HepG2 (cell line): Measurements from ENCODE around the gene MRM3. TPM values are rescaled to one million over a fixed set of nuclear protein-coding genes. Genes with fewer than 3 reads are reported as not detected.

Experiments
- ATAC-seq: fragments of 200-7000 bp; cut with Tn5 transposase; 3 replicates; pipeline ENCODE4 v1.9.1; 2020; ENCODE audit warnings: mild to moderate bottlenecking, moderate library complexity
- BruUV-seq: library from RNA; stranded (reverse); fragments of 400-500 nt; replicated peaks from 2 replicates; lab custom pipeline; 2021; lab: Mats Ljungman, UMichigan
- CTCF ChIA-PET: fragments of 300-600 bp; formaldehyde crosslinking; extraction: SDS; loops from one replicate; lab custom pipeline; 2021; ENCODE audit warnings: low total read pairs, inconsistent platforms, low intra/inter-chr PET ratio; lab: Yijun Ruan, JAX
- POLR2A ChIA-PET: fragments of 350-600 bp; sonication (Branson Sonifier 250); formaldehyde crosslinking; loops from one replicate; lab custom pipeline; 2020; ENCODE audit warnings: antibody characterized with exemption, inconsistent platforms; lab: Yijun Ruan, JAX
- DNase-seq: peaks from one replicate; pipeline ENCODE4 v3.0.0-alpha.2; 2015; ENCODE audit warnings: low spot score
- FAIRE-seq: peaks from 3 replicates; lab custom pipeline; 2011; peaks lifted over from hg19 to GRCh38; lab: Jason Lieb, UNC
- H2AFZ ChIP-seq: one replicate; pipeline ENCODE4 v1.6.1; 2011; ENCODE audit warnings: low read length, inconsistent platforms
- H3K27ac ChIP-seq: fragments of 300-600 bp; 3 replicates; pipeline ENCODE4 v1.8.0; 2011; ENCODE audit warnings: mixed run types, mild to moderate bottlenecking, mixed read lengths, low read length, inconsistent platforms; ENCODE audit not compliant: insufficient read depth; ENCODE audit errors: extremely low read length
- H3K27me3 ChIP-seq, 2 experiments: fragments of 200-600 bp in 1 of 2; 2 replicates in 1 of 2; 3 replicates in 1 of 2; pipeline versions ENCODE4 v1.6.0 to v1.8.0; 2011; ENCODE audit warnings: low read length in 2 of 2, mild to moderate bottlenecking in 2 of 2, moderate library complexity in 2 of 2, inconsistent platforms in 1 of 2; ENCODE audit not compliant: insufficient read depth in 2 of 2, control insufficient read depth in 1 of 2
- H3K36me3 ChIP-seq, 2 experiments: fragments of 200-600 bp in 1 of 2; replicated peaks in 1 of 2; 2 replicates in 1 of 2; 3 replicates in 1 of 2; pipeline versions ENCODE4 v1.5.1 to v1.8.0; 2011; ENCODE audit warnings: low read length in 2 of 2, inconsistent platforms in 1 of 2; ENCODE audit not compliant: insufficient read depth in 2 of 2, control insufficient read depth in 1 of 2
- H3K4me1 ChIP-seq: 2 replicates; pipeline ENCODE4 v1.5.1; 2012; ENCODE audit warnings: low read length, inconsistent platforms; ENCODE audit not compliant: insufficient read depth
- H3K4me2 ChIP-seq: 2 replicates; pipeline ENCODE4 v1.6.0; 2011; ENCODE audit warnings: low read depth, low read length, inconsistent platforms
- H3K4me3 ChIP-seq, 3 experiments: fragments of 200-600 bp in 1 of 3; sonication (generic), shearing (Covaris generic) in 1 of 3; replicated peaks in 1 of 3; 2 replicates each; pipeline ENCODE4 v1.5.1; 2011 to 2016; ENCODE audit warnings: low read length in 3 of 3, inconsistent platforms in 2 of 3, low read depth in 2 of 3, mild to moderate bottlenecking in 2 of 3, control low read depth in 1 of 3, mixed read lengths in 1 of 3; ENCODE audit not compliant: insufficient read depth in 1 of 3
- H3K79me2 ChIP-seq: one replicate; pipeline ENCODE4 v1.6.1; 2011; ENCODE audit warnings: low read length, inconsistent platforms; ENCODE audit not compliant: insufficient read depth
- H3K9ac ChIP-seq: 2 replicates; pipeline ENCODE4 v1.6.0; 2011; ENCODE audit warnings: mild to moderate bottlenecking, low read depth, low read length, inconsistent platforms; ENCODE audit not compliant: insufficient read depth
- H3K9me3 ChIP-seq: 2 replicates; pipeline ENCODE4 v1.5.1; 2012; ENCODE audit warnings: mild to moderate bottlenecking, low read length
- H4K20me1 ChIP-seq: 2 replicates; pipeline ENCODE4 v1.6.0; 2011; ENCODE audit warnings: inconsistent platforms, mild to moderate bottlenecking, low read length, moderate library complexity; ENCODE audit not compliant: insufficient read depth
- KLF12 ChIP-seq: sonication (generic); formaldehyde crosslinking; IDR thresholded peaks from 2 replicates; pipeline ENCODE4 v1.4.0; 2020; ENCODE audit warnings: missing genetic modification reagents, borderline replicate concordance
- KLF15 ChIP-seq: sonication (generic); formaldehyde crosslinking; IDR thresholded peaks from 2 replicates; pipeline ENCODE4 v1.8.1; 2023; ENCODE audit warnings: borderline replicate concordance, mild to moderate bottlenecking, inconsistent platforms, missing genetic modification reagents, mixed read lengths
- MXI1 ChIP-seq: IDR thresholded peaks from 3 replicates; pipeline ENCODE4 v1.6.1; 2012; ENCODE audit warnings: low read depth, low read length, inconsistent platforms, borderline replicate concordance
- POLR2A ChIP-seq, 2 experiments: IDR thresholded peaks; 2 replicates each; pipeline ENCODE4 v1.6.1; 2011; ENCODE audit warnings: low read depth in 2 of 2, low read length in 2 of 2, mild to moderate bottlenecking in 1 of 2, moderate library complexity in 1 of 2; ENCODE audit not compliant: insufficient read depth in 1 of 2
- RAD21 ChIP-seq: fragments of 450-650 bp; formaldehyde crosslinking; IDR thresholded peaks from 2 replicates; pipeline ENCODE4 v1.5.0; 2020; ENCODE audit warnings: mild to moderate bottlenecking
- STAG1 ChIP-seq: sonication (generic); formaldehyde crosslinking; IDR thresholded peaks from 2 replicates; pipeline ENCODE4 v1.4.0; 2020; ENCODE audit warnings: missing genetic modification reagents
- ZNF619 ChIP-seq: sonication (generic); formaldehyde crosslinking; IDR thresholded peaks from 2 replicates; pipeline ENCODE4 v1.4.0; 2020; ENCODE audit warnings: mild to moderate bottlenecking, missing genetic modification reagents
- WGBS: methylation state at CpG from one replicate; pipeline ENCODE4 v1.1.6; 2017; ENCODE audit warnings: low lambda C conversion rate; 5-methylcytosine and 5-hydroxymethylcytosine counted together
- in situ Hi-C: cut with HindIII; loops from 2 replicates; pipeline ENCODE4 v1.10.0; 2017; ENCODE audit warnings: low pct_unique_long_range_greater_than_20kb; ENCODE audit not compliant: extremely low pct_ligation_motif_present
- intact Hi-C: fragments of 100-400 bp; cut with micrococcal nuclease; formaldehyde crosslinking; loops from one replicate; pipeline ENCODE4 v1.10.0; 2022; ENCODE audit not compliant: unreplicated experiment
- polyA plus RNA-seq, 8 experiments: library from polyadenylated mRNA; depleted of rRNA in 3 of 8; stranded (reverse) in 7 of 8; unstranded in 1 of 8; fragments of >200 nt; fragmentation: Illumina TruSeq in 4 of 8; extraction: Trizol in 4 of 8; gene quantifications; 2 replicates each; pipeline versions ENCODE4 v1.2.1 to v1.2.3, GENCODE V29; 2011 to 2016; ENCODE audit warnings: low read depth in 4 of 8, missing spikeins in 1 of 8, mixed read lengths in 1 of 8; ENCODE audit not compliant: insufficient read depth in 1 of 8
- total RNA-seq, 5 experiments: library from RNA; depleted of rRNA; stranded (reverse); fragments of >200 nt; fragmentation: Illumina TruSeq; extraction: Trizol; gene quantifications; 2 replicates each; pipeline ENCODE4 v1.2.3, GENCODE V29; 2016; ENCODE audit warnings: low read depth in 1 of 5
- TF ChIP-seq, protein P1 (sequence below): IDR thresholded peaks from 2 replicates; pipeline ENCODE4 v1.6.1; 2012; ENCODE audit warnings: low read length, improper control_type of control experiment
- TF ChIP-seq, protein P2 (sequence below): sonication (generic); formaldehyde crosslinking; IDR thresholded peaks from 2 replicates; pipeline ENCODE4 v1.5.0; 2020; ENCODE audit warnings: mild to moderate bottlenecking, missing genetic modification reagents, moderate library complexity
- TF ChIP-seq, protein P3 (sequence below): sonication (generic); formaldehyde crosslinking; IDR thresholded peaks from 2 replicates; pipeline ENCODE4 v1.4.0; 2020; ENCODE audit warnings: missing genetic modification reagents

Gene MRM3
- total and polyA plus RNA-seq, 2 of the 13 experiments (the other 11 are each of a cell fraction or from before 2014, with no cell fraction given), result 12.3 to 25.5 TPM

DNA sequence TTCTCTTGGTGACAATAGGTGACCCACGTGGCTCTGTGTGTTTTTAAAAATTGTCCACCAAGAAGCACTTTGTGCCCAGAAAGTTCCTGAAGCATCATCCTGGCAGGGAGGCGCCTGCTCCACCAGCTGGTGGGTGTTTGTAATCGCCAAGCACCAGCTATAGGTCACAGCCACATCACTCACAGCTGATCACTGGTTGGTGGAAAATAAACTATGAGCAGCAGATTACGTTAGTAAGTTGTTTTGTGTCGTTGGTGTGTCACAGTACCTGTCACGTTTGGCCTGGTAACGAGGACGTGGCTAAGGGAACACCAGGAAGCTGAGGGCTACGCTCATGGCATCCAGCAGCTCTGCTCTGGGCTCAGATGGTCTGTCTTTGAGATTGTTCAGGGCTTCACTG is 10.1 kb downstream of the MRM3 start:
- Histone ChIP-seq H3K36me3 (peaks cover 19 to 41% of the 10 kb centered on the region in 2 experiments; a peak in 4 of 5 replicates), H3K4me1 (no peaks in the 10 kb centered on the region), H4K20me1 (no peaks in the 10 kb centered on the region), H3K79me2 (no peaks in the 10 kb centered on the region), H3K27ac (no peak overlapping the region), H3K9ac (no peak overlapping the region), H3K4me2 (no peak overlapping the region), H3K9me3 (no peaks in the 10 kb centered on the region), H3K4me3 (no peak overlapping the region), H3K27me3 (no peaks in the 10 kb centered on the region), H2AFZ (no peak overlapping the region)
- ATAC-seq (no peak), FAIRE-seq (no peak), DNase-seq (no peak)
- in situ Hi-C loops (no loop called here), intact Hi-C loops (no loop called here)
- WGBS, result 92% methylated on average over 9 of the region's 9 CpGs
- ChIA-PET CTCF (no interaction called here), POLR2A (interaction anchor here (0.9 kb wide), 1 partner anchor 10 kb away, joined by 4 read pairs; the partner anchor contains the start of genes GLOD4 and MRM3)
- BruUV-seq, result no TSS peak
- 0 out of 4 replicates have a peak, but pooled peaks of 1 of the 2 experiments have one; percentile 18 for TF ChIP-seq POLR2A (IDR thresholded peaks at IDR 0.05; ENCODE audit: insufficient read depth in 1 of 2, low read depth in 2 of 2, low read length in 2 of 2)
- TF ChIP-seq MXI1, result no peak

DNA sequence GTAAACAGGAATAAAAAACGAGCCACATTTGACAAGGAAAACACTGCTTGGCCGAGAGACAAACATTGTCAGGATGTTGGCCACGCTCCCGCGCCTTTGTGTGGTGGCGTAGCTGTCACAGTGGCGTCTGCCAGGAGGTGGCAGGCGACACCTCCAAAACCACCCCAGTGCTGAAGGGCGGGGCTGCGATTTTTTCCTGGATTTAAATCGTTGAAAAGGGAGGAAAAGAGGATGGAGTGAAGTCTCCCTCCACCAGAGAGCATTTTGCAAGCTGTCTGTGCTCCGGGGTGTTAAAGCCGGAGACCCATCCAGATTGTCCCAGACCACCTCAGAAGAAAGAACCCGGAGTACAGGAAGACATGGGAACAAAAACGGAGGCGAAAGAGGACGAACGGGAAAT is 12.7 kb downstream of the MRM3 start:
- CTCF ChIA-PET, result interaction anchor here (1.5 to 2.1 kb wide), 2 partner anchors 186 to 201 kb away, joined by 10 to 12 read pairs; partner anchors contain the start of gene TIMM22
- BruUV-seq, result TSS peak; percentile 9
- TF ChIP-seq KLF15 (CRISPR knock-in tag) (no peak), RAD21 (CRISPR knock-in tag) (peak; percentile 68), KLF12 (CRISPR knock-in tag) (0 out of 2 replicates have a peak, but pooled peaks have one; percentile 34), ZNF619 (CRISPR knock-in tag) (no peak), STAG1 (CRISPR knock-in tag) (peak; percentile 87)
- TF ChIP-seq, protein P1, sequence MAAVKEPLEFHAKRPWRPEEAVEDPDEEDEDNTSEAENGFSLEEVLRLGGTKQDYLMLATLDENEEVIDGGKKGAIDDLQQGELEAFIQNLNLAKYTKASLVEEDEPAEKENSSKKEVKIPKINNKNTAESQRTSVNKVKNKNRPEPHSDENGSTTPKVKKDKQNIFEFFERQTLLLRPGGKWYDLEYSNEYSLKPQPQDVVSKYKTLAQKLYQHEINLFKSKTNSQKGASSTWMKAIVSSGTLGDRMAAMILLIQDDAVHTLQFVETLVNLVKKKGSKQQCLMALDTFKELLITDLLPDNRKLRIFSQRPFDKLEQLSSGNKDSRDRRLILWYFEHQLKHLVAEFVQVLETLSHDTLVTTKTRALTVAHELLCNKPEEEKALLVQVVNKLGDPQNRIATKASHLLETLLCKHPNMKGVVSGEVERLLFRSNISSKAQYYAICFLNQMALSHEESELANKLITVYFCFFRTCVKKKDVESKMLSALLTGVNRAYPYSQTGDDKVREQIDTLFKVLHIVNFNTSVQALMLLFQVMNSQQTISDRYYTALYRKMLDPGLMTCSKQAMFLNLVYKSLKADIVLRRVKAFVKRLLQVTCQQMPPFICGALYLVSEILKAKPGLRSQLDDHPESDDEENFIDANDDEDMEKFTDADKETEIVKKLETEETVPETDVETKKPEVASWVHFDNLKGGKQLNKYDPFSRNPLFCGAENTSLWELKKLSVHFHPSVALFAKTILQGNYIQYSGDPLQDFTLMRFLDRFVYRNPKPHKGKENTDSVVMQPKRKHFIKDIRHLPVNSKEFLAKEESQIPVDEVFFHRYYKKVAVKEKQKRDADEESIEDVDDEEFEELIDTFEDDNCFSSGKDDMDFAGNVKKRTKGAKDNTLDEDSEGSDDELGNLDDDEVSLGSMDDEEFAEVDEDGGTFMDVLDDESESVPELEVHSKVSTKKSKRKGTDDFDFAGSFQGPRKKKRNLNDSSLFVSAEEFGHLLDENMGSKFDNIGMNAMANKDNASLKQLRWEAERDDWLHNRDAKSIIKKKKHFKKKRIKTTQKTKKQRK, result no peak
- TF ChIP-seq, protein P2, sequence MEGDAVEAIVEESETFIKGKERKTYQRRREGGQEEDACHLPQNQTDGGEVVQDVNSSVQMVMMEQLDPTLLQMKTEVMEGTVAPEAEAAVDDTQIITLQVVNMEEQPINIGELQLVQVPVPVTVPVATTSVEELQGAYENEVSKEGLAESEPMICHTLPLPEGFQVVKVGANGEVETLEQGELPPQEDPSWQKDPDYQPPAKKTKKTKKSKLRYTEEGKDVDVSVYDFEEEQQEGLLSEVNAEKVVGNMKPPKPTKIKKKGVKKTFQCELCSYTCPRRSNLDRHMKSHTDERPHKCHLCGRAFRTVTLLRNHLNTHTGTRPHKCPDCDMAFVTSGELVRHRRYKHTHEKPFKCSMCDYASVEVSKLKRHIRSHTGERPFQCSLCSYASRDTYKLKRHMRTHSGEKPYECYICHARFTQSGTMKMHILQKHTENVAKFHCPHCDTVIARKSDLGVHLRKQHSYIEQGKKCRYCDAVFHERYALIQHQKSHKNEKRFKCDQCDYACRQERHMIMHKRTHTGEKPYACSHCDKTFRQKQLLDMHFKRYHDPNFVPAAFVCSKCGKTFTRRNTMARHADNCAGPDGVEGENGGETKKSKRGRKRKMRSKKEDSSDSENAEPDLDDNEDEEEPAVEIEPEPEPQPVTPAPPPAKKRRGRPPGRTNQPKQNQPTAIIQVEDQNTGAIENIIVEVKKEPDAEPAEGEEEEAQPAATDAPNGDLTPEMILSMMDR (CRISPR knock-in tag), result peak; percentile 83
- TF ChIP-seq, protein P3, sequence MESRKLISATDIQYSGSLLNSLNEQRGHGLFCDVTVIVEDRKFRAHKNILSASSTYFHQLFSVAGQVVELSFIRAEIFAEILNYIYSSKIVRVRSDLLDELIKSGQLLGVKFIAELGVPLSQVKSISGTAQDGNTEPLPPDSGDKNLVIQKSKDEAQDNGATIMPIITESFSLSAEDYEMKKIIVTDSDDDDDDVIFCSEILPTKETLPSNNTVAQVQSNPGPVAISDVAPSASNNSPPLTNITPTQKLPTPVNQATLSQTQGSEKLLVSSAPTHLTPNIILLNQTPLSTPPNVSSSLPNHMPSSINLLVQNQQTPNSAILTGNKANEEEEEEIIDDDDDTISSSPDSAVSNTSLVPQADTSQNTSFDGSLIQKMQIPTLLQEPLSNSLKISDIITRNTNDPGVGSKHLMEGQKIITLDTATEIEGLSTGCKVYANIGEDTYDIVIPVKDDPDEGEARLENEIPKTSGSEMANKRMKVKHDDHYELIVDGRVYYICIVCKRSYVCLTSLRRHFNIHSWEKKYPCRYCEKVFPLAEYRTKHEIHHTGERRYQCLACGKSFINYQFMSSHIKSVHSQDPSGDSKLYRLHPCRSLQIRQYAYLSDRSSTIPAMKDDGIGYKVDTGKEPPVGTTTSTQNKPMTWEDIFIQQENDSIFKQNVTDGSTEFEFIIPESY (CRISPR knock-in tag), result peak; percentile 69

More for the DNA sequence above, 12.7 kb downstream of the MRM3 start:
- no peaks in the 10 kb centered on the region for H4K20me1 ChIP-seq
- ATAC-seq (peak; percentile 67), FAIRE-seq (peak; percentile 39), DNase-seq (peak; percentile 24)
- no peaks in the 10 kb centered on the region for H3K27me3 ChIP-seq
- H3K9me3 ChIP-seq, result no peaks in the 10 kb centered on the region
- H3K4me3 ChIP-seq, result no peak overlapping the region
- H3K9ac ChIP-seq, result no peak overlapping the region
- 60% methylated on average over 18 of the region's 18 CpGs for WGBS
- H3K27ac ChIP-seq, result no peak overlapping the region
- H3K36me3 ChIP-seq, result peaks cover 4 to 22% of the 10 kb centered on the region in 2 experiments; a peak in 3 of 5 replicates
- no peaks in the 10 kb centered on the region for H3K79me2 ChIP-seq
- no peak overlapping the region for H2AFZ ChIP-seq
- POLR2A ChIA-PET, result interaction anchor here (1.0 kb wide), 1 partner anchor 185 kb away, joined by 3 read pairs; the partner anchor contains the start of gene NXN
- no peak overlapping the region for H3K4me2 ChIP-seq
- in situ Hi-C loops (no loop called here), intact Hi-C loops (loop anchor here (2.0 to 5.0 kb wide), 2 partner anchors 186 to 202 kb away; partner anchors contain the start of gene TIMM22)
- no peaks in the 10 kb centered on the region for H3K4me1 ChIP-seq
